ENCODE measurements around the gene SKI. TPM values are rescaled to one million over a fixed set of nuclear protein-coding genes. Genes with fewer than 3 reads are reported as not detected.
"Not testable (repeated sequence)": the region's sequence is repeated elsewhere in the genome, so short reads cannot be mapped to it uniquely, and the experiment has no call there.

SKI gene
- total RNA-seq, 2 donors from 2014 or later: 46.2 to 114 TPM

- peaks cover 37% of the 10 kb centered on the region for H3K4me1 ChIP-seq (replicated peaks)
These were observed 64.8 kb downstream of the SKI start for GRCh38 chr1:2292725-2293450.

GRCh38 chr1:2294033-2294724 lies 66.1 kb downstream of the SKI start:
- Histone ChIP-seq H3K27me3 (replicated peaks; ENCODE audit: insufficient read depth) (no peaks in the 10 kb centered on the region), H3K4me1 (replicated peaks) (peaks cover 39% of the 10 kb centered on the region), H3K36me3 (no peaks in the 10 kb centered on the region), H3K9me3 (no peaks in the 10 kb centered on the region), H3K27ac (no peak overlapping the region), H3K4me3 (no peak overlapping the region)
- DNase-seq (ENCODE audit: low spot score): no peak
- intact Hi-C loops (cut with DNase I): no loop called here
- WGBS: 63% methylated on average over 20 of the region's 23 CpGs
- TF ChIP-seq CTCF (IDR thresholded peaks at IDR 0.05): no peak
- TF ChIP-seq POLR2AphosphoS5 (IDR thresholded peaks at IDR 0.05): no peak
- no peak for TF ChIP-seq POLR2A (IDR thresholded peaks at IDR 0.05)

More at GRCh38 chr1:2292725-2293450, 64.8 kb downstream of the SKI start:
- no peak overlapping the region for H3K4me3 ChIP-seq
- no peak for DNase-seq (ENCODE audit: low spot score)
- TF ChIP-seq POLR2AphosphoS5 (IDR thresholded peaks at IDR 0.05) (no peak), POLR2A (IDR thresholded peaks at IDR 0.05) (no peak), CTCF (IDR thresholded peaks at IDR 0.05) (no peak)
- no peaks in the 10 kb centered on the region for H3K27me3 ChIP-seq (replicated peaks; ENCODE audit: insufficient read depth)
- intact Hi-C loops (cut with DNase I): no loop called here
- 84% methylated on average over 25 of the region's 30 CpGs for WGBS
- H3K36me3 ChIP-seq: no peaks in the 10 kb centered on the region
- H3K27ac ChIP-seq: no peak overlapping the region
- no peaks in the 10 kb centered on the region for H3K9me3 ChIP-seq

GRCh38 chr1:2294725-2295078 lies 66.6 kb downstream of the SKI start:
- Histone ChIP-seq H3K4me3 (no peak overlapping the region), H3K36me3 (no peaks in the 10 kb centered on the region), H3K9me3 (no peaks in the 10 kb centered on the region), H3K27me3 (replicated peaks; ENCODE audit: insufficient read depth) (no peaks in the 10 kb centered on the region), H3K27ac (no peak overlapping the region), H3K4me1 (replicated peaks) (peaks cover 41% of the 10 kb centered on the region)
- intact Hi-C loops (cut with DNase I): no loop called here
- no peak for DNase-seq (ENCODE audit: low spot score)
- 57% methylated on average over 5 of the region's 5 CpGs for WGBS
- TF ChIP-seq POLR2AphosphoS5 (IDR thresholded peaks at IDR 0.05): no peak
- TF ChIP-seq POLR2A (IDR thresholded peaks at IDR 0.05): no peak
- TF ChIP-seq CTCF (IDR thresholded peaks at IDR 0.05): no peak

- peaks cover 36% of the 10 kb centered on the region for H3K4me1 ChIP-seq (replicated peaks)
These were observed 67.4 kb downstream of the SKI start for GRCh38 chr1:2295526-2295925.

GRCh38 chr1:2296211-2296610 lies 68.1 kb downstream of the SKI start:
- WGBS: 78% methylated on average over 9 of the region's 9 CpGs
- intact Hi-C loops (cut with DNase I); H3K9me3 ChIP-seq; H3K27me3 ChIP-seq (replicated peaks; ENCODE audit: insufficient read depth); DNase-seq (ENCODE audit: low spot score); H3K4me3 ChIP-seq; H3K36me3 ChIP-seq; H3K27ac ChIP-seq: not testable (repeated sequence)
- peaks cover 31% of the 10 kb centered on the region for H3K4me1 ChIP-seq (replicated peaks)

More at GRCh38 chr1:2295526-2295925, 67.4 kb downstream of the SKI start:
- H3K9me3 ChIP-seq: no peaks in the 10 kb centered on the region
- no peak for TF ChIP-seq CTCF (IDR thresholded peaks at IDR 0.05)
- no peak for DNase-seq (ENCODE audit: low spot score)
- H3K36me3 ChIP-seq: no peaks in the 10 kb centered on the region
- H3K27ac ChIP-seq: no peak overlapping the region
- intact Hi-C loops (cut with DNase I): no loop called here
- no peaks in the 10 kb centered on the region for H3K27me3 ChIP-seq (replicated peaks; ENCODE audit: insufficient read depth)
- H3K4me3 ChIP-seq: no peak overlapping the region
- WGBS: 90% methylated on average over 13 of the region's 13 CpGs

Measured in prostate gland (tissue), 2 donors.